Activated CD8-positive, alpha-beta memory T cell treated with anti-CD3 and anti-CD28 coated beads, Interleukin-2, amount 10 ng/mL, durations not matched to agents 7 days and 5 days (primary cell): Measurements from ENCODE around the gene MED20. TPM values are rescaled to one million over a fixed set of nuclear protein-coding genes. Genes with fewer than 3 reads are reported as not detected.

Experiments used
- ATAC-seq: fragments of 150-1000 bp; cut with Tn5 transposase; one replicate; pipeline ENCODE4 v1.10.0; 2021; ENCODE audit warnings: moderate library complexity
- CTCF ChIA-PET: fragments of 350-600 bp; sonication (Branson Sonifier 250); formaldehyde crosslinking; loops from one replicate; lab custom pipeline; 2021; ENCODE audit warnings: antibody characterized with exemption; lab: Charles Lee
- DNase-seq: peaks from one replicate; pipeline ENCODE4 v3.0.0-alpha.2; 2020
- H3K27ac Mint-ChIP-seq: one replicate; pipeline ENCODE4 v1.8.0; 2021; ENCODE audit warnings: mild to moderate bottlenecking, mixed read lengths
- H3K27me3 Mint-ChIP-seq: one replicate; pipeline ENCODE4 v1.8.0; 2021; ENCODE audit warnings: mixed read lengths
- H3K36me3 Mint-ChIP-seq: one replicate; pipeline ENCODE4 v1.8.0; 2021; ENCODE audit warnings: mild to moderate bottlenecking, mixed read lengths
- H3K4me1 Mint-ChIP-seq: one replicate; pipeline ENCODE4 v1.8.0; 2021; ENCODE audit warnings: mixed read lengths
- H3K4me3 Mint-ChIP-seq: one replicate; pipeline ENCODE4 v1.8.0; 2021; ENCODE audit warnings: mild to moderate bottlenecking, moderate library complexity, mixed read lengths
- H3K9me3 Mint-ChIP-seq: one replicate; pipeline ENCODE4 v1.8.0; 2022; ENCODE audit warnings: low read depth, mixed read lengths
- total RNA-seq, 2 experiments: library from RNA; stranded (reverse); gene quantifications; one replicate each; pipeline ENCODE4 v1.2.3, GENCODE V29; 2021

Gene MED20
- total RNA-seq, 2 experiments from 2014 or later: 21.9 to 25.6 TPM

DNA sequence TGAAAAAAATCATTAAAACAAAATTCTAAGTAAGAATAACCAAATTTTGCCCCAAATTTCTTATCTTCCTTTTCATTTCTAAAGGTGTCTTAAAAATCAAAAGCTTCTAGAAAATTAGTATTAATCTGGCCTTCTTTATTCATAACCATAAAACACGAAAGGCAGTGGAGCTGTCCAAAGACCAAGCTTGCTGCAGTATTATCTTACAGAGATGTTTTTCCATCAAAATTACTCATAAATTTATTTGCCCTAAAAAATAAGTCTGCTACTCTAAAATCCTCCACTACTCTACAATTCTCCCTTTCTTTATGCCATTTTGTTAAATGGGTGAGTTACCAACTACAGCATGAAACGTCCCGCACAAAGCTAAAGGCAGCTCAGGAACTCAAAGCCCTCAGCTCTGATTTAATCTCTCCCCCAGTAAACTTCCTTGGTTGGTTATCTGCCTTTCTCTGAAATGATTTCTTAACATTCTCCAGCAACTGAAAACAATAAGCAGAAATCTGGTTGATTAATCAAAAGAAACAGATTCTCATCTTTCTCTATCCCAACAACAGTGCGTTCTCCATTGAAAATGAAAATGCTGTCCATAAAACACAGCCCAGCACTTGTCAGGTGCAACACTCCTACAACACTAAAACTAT is 27.9 kb downstream of the MED20 start:
- CTCF ChIA-PET: interaction anchor here (0.9 to 1.5 kb wide), 4 partner anchors 28 to 160 kb away, joined by 3 to 4 read pairs (median 4); partner anchors contain the start of genes BYSL, MED20 and TOMM6
- H3K4me1 Mint-ChIP-seq: peaks cover 9% of the 10 kb centered on the region
- ATAC-seq: no peak
- no peak for DNase-seq
- H3K27me3 Mint-ChIP-seq: peaks cover 4% of the 10 kb centered on the region
- no peak overlapping the region for H3K4me3 Mint-ChIP-seq
- no peak overlapping the region for H3K27ac Mint-ChIP-seq
- H3K36me3 Mint-ChIP-seq: peaks cover 3% of the 10 kb centered on the region
- no peaks in the 10 kb centered on the region for H3K9me3 Mint-ChIP-seq

GRCh38 chr6:41887331-41887751 is 33.6 kb downstream of the MED20 start:
- no peaks in the 10 kb centered on the region for H3K9me3 Mint-ChIP-seq
- no peak for DNase-seq
- H3K4me1 Mint-ChIP-seq: no peaks in the 10 kb centered on the region
- no peak overlapping the region for H3K27ac Mint-ChIP-seq
- no peak for ATAC-seq
- H3K36me3 Mint-ChIP-seq: peaks cover 3% of the 10 kb centered on the region
- H3K4me3 Mint-ChIP-seq: no peak overlapping the region
- H3K27me3 Mint-ChIP-seq: peaks cover 1% of the 10 kb centered on the region
- CTCF ChIA-PET: interaction anchor here (0.7 to 2.2 kb wide), 6 partner anchors 9 to 205 kb away, joined by 3 to 7 read pairs (median 4); partner anchors contain the start of genes BYSL, MED20 and TOMM6

DNA sequence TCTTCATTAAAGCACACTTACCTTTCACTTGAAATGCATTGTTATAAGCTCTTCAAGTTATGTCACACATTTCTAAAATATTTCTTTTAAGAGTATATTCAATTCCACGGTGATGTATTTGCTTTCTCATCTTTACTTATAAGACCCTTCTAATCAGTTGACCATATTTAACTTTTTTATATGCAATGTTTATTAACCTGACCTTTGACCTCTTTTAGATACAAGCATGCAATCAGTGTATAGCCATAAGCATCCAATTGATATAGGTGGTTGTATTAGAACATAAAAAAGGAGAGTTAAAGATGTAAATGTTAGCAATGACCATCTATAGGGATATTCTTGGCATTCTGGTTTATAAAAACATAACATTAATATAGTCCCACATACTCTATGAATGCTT is 35.0 kb downstream of the MED20 start:
- Mint-ChIP-seq H3K4me1 (no peaks in the 10 kb centered on the region), H3K4me3 (no peak overlapping the region), H3K27me3 (no peaks in the 10 kb centered on the region), H3K27ac (no peak overlapping the region), H3K9me3 (no peaks in the 10 kb centered on the region), H3K36me3 (peaks cover 2% of the 10 kb centered on the region)
- CTCF ChIA-PET: no interaction called here
- no peak for ATAC-seq
- DNase-seq: no peak

DNA sequence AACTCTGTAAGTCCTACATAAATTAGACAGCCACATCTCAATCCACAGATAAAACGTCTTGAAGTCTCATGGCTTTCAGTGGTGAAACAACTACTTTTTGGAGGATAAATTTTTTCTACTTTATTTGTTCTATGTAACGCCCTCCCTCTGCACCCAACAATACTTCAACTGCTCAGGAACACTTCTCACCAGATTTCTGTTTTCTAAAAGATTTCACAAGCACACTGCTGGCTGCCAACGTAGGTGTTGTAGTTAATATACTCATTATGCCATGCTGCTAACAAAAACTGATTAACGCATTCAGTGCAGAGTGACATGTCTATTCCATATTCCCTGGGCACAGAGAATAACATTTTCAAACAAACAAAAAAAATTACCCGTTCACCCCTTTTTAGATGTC is 36.0 kb downstream of the MED20 start:
- CTCF ChIA-PET: no interaction called here
- Mint-ChIP-seq H3K36me3 (peaks cover 2% of the 10 kb centered on the region), H3K4me3 (no peak overlapping the region), H3K27ac (no peak overlapping the region), H3K9me3 (no peaks in the 10 kb centered on the region), H3K27me3 (no peaks in the 10 kb centered on the region), H3K4me1 (no peaks in the 10 kb centered on the region)
- ATAC-seq: no peak
- no peak for DNase-seq

DNA sequence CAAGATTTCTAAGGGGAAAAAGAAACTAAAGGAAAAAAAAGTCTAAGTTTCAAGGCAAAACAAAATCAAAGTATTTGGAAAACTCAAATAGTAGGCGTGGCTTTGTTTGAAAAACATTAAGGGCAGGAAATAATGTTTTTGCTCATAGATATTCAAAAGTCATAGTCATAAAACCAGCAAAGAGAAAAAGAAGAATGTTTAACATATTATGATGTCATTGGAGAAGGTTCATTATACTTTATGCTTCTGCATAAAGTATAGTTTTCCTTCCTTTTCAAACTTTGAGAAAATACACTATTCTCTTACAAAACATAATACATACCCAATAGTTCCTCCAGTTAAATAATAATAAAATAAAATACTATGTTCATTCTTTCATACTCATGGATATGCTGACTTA is 39.4 kb downstream of the MED20 start:
- Mint-ChIP-seq H3K27me3 (no peaks in the 10 kb centered on the region), H3K4me1 (no peaks in the 10 kb centered on the region), H3K27ac (no peak overlapping the region), H3K36me3 (peaks cover 2% of the 10 kb centered on the region), H3K4me3 (no peak overlapping the region), H3K9me3 (no peaks in the 10 kb centered on the region)
- DNase-seq (no peak), ATAC-seq (no peak)
- CTCF ChIA-PET: no interaction called here

DNA sequence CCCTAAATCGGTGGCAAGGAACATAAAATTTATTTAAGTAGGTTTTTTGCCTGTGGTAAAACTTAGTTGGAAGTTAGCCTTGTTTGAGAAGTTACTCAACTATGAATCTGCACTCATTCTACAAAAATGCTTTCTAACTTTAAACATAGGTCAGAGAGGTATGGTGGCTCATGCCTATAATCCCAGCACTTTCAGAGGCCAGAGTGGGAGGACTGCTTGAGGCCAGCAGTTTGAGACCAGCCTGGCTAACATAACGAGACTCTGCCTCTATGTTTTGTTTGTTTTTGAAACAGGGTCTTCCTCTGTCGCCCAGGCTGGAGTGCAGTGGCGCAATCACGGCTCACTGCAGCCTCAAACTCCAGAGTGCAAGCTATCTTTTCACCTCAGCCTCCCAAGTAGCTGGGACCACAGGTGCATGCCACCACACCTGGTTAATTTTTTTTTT is 42.0 kb downstream of the MED20 start:
- DNase-seq (no peak), ATAC-seq (no peak)
- H3K9me3 Mint-ChIP-seq: no peaks in the 10 kb centered on the region
- CTCF ChIA-PET: no interaction called here
- no peak overlapping the region for H3K4me3 Mint-ChIP-seq
- no peak overlapping the region for H3K27ac Mint-ChIP-seq
- no peaks in the 10 kb centered on the region for H3K4me1 Mint-ChIP-seq
- H3K36me3 Mint-ChIP-seq: peaks cover 2% of the 10 kb centered on the region
- no peaks in the 10 kb centered on the region for H3K27me3 Mint-ChIP-seq

GRCh38 chr6:41878246-41878645 is 42.7 kb downstream of the MED20 start:
- H3K27ac Mint-ChIP-seq: no peak overlapping the region
- CTCF ChIA-PET: interaction anchor here (1.4 kb wide), 1 partner anchor 166 kb away, joined by 3 read pairs; no protein-coding TSS in a partner anchor
- no peaks in the 10 kb centered on the region for H3K9me3 Mint-ChIP-seq
- no peak for ATAC-seq
- H3K4me1 Mint-ChIP-seq: no peaks in the 10 kb centered on the region
- no peak overlapping the region for H3K4me3 Mint-ChIP-seq
- no peaks in the 10 kb centered on the region for H3K27me3 Mint-ChIP-seq
- no peak for DNase-seq
- peaks cover 2% of the 10 kb centered on the region for H3K36me3 Mint-ChIP-seq

- H3K4me1 Mint-ChIP-seq: no peaks in the 10 kb centered on the region
- ATAC-seq: no peak
- CTCF ChIA-PET: interaction anchor here (1.4 kb wide), 2 partner anchors 33 to 167 kb away, joined by 3 read pairs; no protein-coding TSS in a partner anchor
- no peak overlapping the region for H3K27ac Mint-ChIP-seq
- DNase-seq: no peak
- no peaks in the 10 kb centered on the region for H3K9me3 Mint-ChIP-seq
- H3K36me3 Mint-ChIP-seq: peaks cover 2% of the 10 kb centered on the region
- H3K4me3 Mint-ChIP-seq: no peak overlapping the region
- no peaks in the 10 kb centered on the region for H3K27me3 Mint-ChIP-seq
These were observed 43.8 kb downstream of the MED20 start for GRCh38 chr6:41877051-41877680.

- H3K27ac Mint-ChIP-seq: no peak overlapping the region
These were observed 46.2 kb downstream of the MED20 start for GRCh38 chr6:41874741-41875140.

GRCh38 chr6:41872147-41872546 is 48.8 kb downstream of the MED20 start:
- H3K36me3 Mint-ChIP-seq: peaks cover 2% of the 10 kb centered on the region
- CTCF ChIA-PET: no interaction called here
- no peak overlapping the region for H3K4me3 Mint-ChIP-seq
- no peaks in the 10 kb centered on the region for H3K27me3 Mint-ChIP-seq
- ATAC-seq (no peak), DNase-seq (no peak)
- H3K27ac Mint-ChIP-seq: no peak overlapping the region
- peaks cover 4% of the 10 kb centered on the region for H3K4me1 Mint-ChIP-seq
- H3K9me3 Mint-ChIP-seq: no peaks in the 10 kb centered on the region

More at GRCh38 chr6:41874741-41875140, 46.2 kb downstream of the MED20 start:
- CTCF ChIA-PET: interaction anchor here (1.4 to 1.6 kb wide), 2 partner anchors 46 to 87 kb away, joined by 4 to 5 read pairs; partner anchors contain the start of genes BYSL, MED20 and TOMM6
- ATAC-seq: no peak
- no peak overlapping the region for H3K4me3 Mint-ChIP-seq
- no peaks in the 10 kb centered on the region for H3K9me3 Mint-ChIP-seq
- H3K4me1 Mint-ChIP-seq: peaks cover 4% of the 10 kb centered on the region
- H3K36me3 Mint-ChIP-seq: peaks cover 2% of the 10 kb centered on the region
- no peaks in the 10 kb centered on the region for H3K27me3 Mint-ChIP-seq
- no peak for DNase-seq

- H3K4me1 Mint-ChIP-seq: peaks cover 4% of the 10 kb centered on the region
- H3K27ac Mint-ChIP-seq: no peak overlapping the region
- ATAC-seq (no peak), DNase-seq (no peak)
- H3K9me3 Mint-ChIP-seq: no peaks in the 10 kb centered on the region
- H3K4me3 Mint-ChIP-seq: no peak overlapping the region
- CTCF ChIA-PET: no interaction called here
- peaks cover 2% of the 10 kb centered on the region for H3K36me3 Mint-ChIP-seq
- no peaks in the 10 kb centered on the region for H3K27me3 Mint-ChIP-seq
These were observed 49.2 kb downstream of the MED20 start for GRCh38 chr6:41871691-41872090.

DNA sequence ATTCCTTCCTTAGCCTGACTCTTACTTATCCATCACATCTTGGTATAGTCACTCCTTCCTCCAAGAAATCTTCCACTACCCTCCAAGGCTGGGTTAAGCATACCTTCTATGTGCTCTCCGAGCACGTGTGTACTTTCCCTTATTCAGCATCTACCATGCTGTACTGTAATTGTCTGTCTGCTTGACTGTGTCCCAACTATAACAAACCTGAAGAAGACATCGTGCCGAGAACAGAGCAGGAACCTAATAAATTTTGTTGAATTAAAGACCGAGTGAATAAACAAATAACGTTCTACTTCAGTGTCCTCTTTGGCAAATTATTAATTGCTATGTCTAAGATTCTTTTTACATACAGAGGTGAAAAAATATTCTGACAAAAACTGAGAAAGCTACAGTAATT is 61.6 kb downstream of the MED20 start:
- CTCF ChIA-PET: no interaction called here

DNA sequence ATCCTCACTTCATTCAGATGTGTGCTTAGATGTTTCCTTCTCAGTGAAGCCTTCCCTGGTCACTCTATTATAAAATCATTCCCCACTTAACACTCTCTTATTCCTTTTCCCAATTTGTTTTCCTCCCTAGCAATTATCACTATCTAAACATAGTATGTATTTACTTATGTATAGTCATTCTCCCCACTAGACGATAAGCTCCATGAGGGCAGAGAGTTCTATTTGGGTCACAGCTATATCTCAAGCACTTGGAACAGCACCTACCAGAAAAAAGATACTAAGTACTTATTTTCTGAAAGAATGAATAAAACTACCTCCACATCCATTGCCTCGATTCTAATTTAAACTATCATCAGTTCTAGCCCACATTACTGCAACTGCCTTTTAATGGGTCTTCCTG is 62.2 kb downstream of the MED20 start:
- H3K36me3 Mint-ChIP-seq: peaks cover 1% of the 10 kb centered on the region
- H3K4me3 Mint-ChIP-seq: no peak overlapping the region
- H3K27me3 Mint-ChIP-seq: no peaks in the 10 kb centered on the region
- CTCF ChIA-PET: interaction anchor here (1.4 kb wide), 1 partner anchor 11 kb away, joined by 3 read pairs; no protein-coding TSS in a partner anchor
- no peak overlapping the region for H3K27ac Mint-ChIP-seq
- DNase-seq (no peak), ATAC-seq (no peak)
- no peaks in the 10 kb centered on the region for H3K4me1 Mint-ChIP-seq
- no peaks in the 10 kb centered on the region for H3K9me3 Mint-ChIP-seq

More for the DNA sequence above, 61.6 kb downstream of the MED20 start:
- no peaks in the 10 kb centered on the region for H3K9me3 Mint-ChIP-seq
- DNase-seq (no peak), ATAC-seq (no peak)
- H3K4me3 Mint-ChIP-seq: no peak overlapping the region
- no peaks in the 10 kb centered on the region for H3K27me3 Mint-ChIP-seq
- H3K27ac Mint-ChIP-seq: no peak overlapping the region
- no peaks in the 10 kb centered on the region for H3K4me1 Mint-ChIP-seq
- peaks cover 1% of the 10 kb centered on the region for H3K36me3 Mint-ChIP-seq
